T-cell (primary cell): ENCODE measurements around the gene RAI1. TPM values are rescaled to one million over a fixed set of nuclear protein-coding genes. Genes with fewer than 3 reads are reported as not detected.
A peak's percentile ranks its signal among the peaks of the same experiment; 100 is the strongest.

Experiments
- ATAC-seq, 4 experiments: fragments of 200-7000 bp in 3 of 4; fragments of 150-1000 bp in 1 of 4; cut with Tn5 transposase; replicated peaks in 1 of 4; 1 replicate in 3 of 4; 2 replicates in 1 of 4; pipeline ENCODE4 v1.10.0; 2021; ENCODE audit warnings: moderate library complexity in 3 of 4, mild to moderate bottlenecking in 2 of 4, moderate number of reproducible peaks in 1 of 4
- CTCF ChIA-PET, 2 donors: fragments of 300-600 bp; sonication (Branson Sonifier 250); formaldehyde crosslinking; loops; one replicate each; lab custom pipeline; 2022; ENCODE audit warnings: antibody characterized with exemption in 2 of 2; lab: Charles Lee
- POLR2A ChIA-PET, 2 donors: fragments of 300-600 bp; sonication (Branson Sonifier 250); formaldehyde crosslinking; loops; one replicate each; lab custom pipeline; 2022; ENCODE audit warnings: antibody characterized with exemption in 2 of 2; lab: Charles Lee
- DNase-seq, 35 experiments: peaks; one replicate each; pipeline versions ENCODE4 v3.0.0 to v3.0.0-alpha.2; 2013 to 2023
- H3K27ac ChIP-seq: one replicate; pipeline ENCODE4 v1.5.1; 2013; ENCODE audit warnings: low read length
- H3K27me3 ChIP-seq, 2 experiments: replicated peaks in 1 of 2; 1 replicate in 1 of 2; 2 replicates in 1 of 2; pipeline versions ENCODE4 v1.6.1 to v1.7.0; 2013; ENCODE audit warnings: low read length in 1 of 2, mixed read lengths in 1 of 2; ENCODE audit not compliant: control insufficient read depth in 2 of 2, insufficient read depth in 2 of 2; ENCODE audit errors: extremely low read depth in 1 of 2
- H3K36me3 ChIP-seq, 2 donors: 1 replicate in 1 of 2; 2 replicates in 1 of 2; pipeline versions ENCODE4 v1.6.1 to v1.7.0; 2013; ENCODE audit warnings: low read length in 1 of 2; ENCODE audit not compliant: control insufficient read depth in 2 of 2, insufficient read depth in 1 of 2; ENCODE audit errors: extremely low read depth in 1 of 2
- H3K4me1 ChIP-seq, 2 experiments: 1 replicate in 1 of 2; 2 replicates in 1 of 2; pipeline versions ENCODE4 v1.6.1 to v1.7.0; 2013; ENCODE audit warnings: low read length in 2 of 2, mixed read lengths in 1 of 2; ENCODE audit not compliant: insufficient read depth in 2 of 2, control insufficient read depth in 1 of 2; ENCODE audit errors: extremely low read depth in 1 of 2
- H3K4me3 ChIP-seq, 2 donors: 1 replicate in 1 of 2; 2 replicates in 1 of 2; pipeline versions ENCODE4 v1.5.1 to v1.7.0; 2013; ENCODE audit warnings: mild to moderate bottlenecking in 2 of 2, low read length in 1 of 2, moderate library complexity in 1 of 2; ENCODE audit not compliant: control insufficient read depth in 1 of 2; ENCODE audit errors: extremely low read depth in 1 of 2
- H3K9me3 ChIP-seq: 2 replicates; pipeline ENCODE4 v1.7.0; 2013
- H3K27ac Mint-ChIP-seq, 2 donors: one replicate each; pipeline ENCODE4 v1.8.0; 2020 to 2021; ENCODE audit warnings: mild to moderate bottlenecking in 2 of 2, mixed read lengths in 2 of 2
- H3K27me3 Mint-ChIP-seq, 2 donors: one replicate each; pipeline ENCODE4 v1.8.0; 2021 to 2022; ENCODE audit warnings: mixed read lengths in 2 of 2
- H3K36me3 Mint-ChIP-seq: one replicate; pipeline ENCODE4 v1.8.0; 2021; ENCODE audit warnings: mixed read lengths
- H3K4me1 Mint-ChIP-seq, 3 donors: one replicate each; pipeline ENCODE4 v1.8.0; 2020 to 2022; ENCODE audit warnings: mixed read lengths in 3 of 3, mild to moderate bottlenecking in 1 of 3
- H3K4me3 Mint-ChIP-seq, 3 donors: one replicate each; pipeline ENCODE4 v1.8.0; 2020 to 2022; ENCODE audit warnings: mild to moderate bottlenecking in 3 of 3, mixed read lengths in 3 of 3, moderate library complexity in 3 of 3
- H3K9me3 Mint-ChIP-seq, 3 donors: one replicate each; pipeline ENCODE4 v1.8.0; 2020 to 2022; ENCODE audit warnings: mixed read lengths in 3 of 3
- WGBS: methylation state at CpG from one replicate; pipeline ENCODE4 v1.1.5; 2013; ENCODE audit warnings: missing lambda C conversion rate; ENCODE audit not compliant: insufficient coverage; 5-methylcytosine and 5-hydroxymethylcytosine counted together
- total RNA-seq, 35 experiments: library from RNA in 6 of 35; stranded (reverse) in 6 of 35; fragments of 120-200 nt in 1 of 35; gene quantifications; one replicate each; pipeline versions ENCODE4 v1.2.1 to v1.2.4 and lab custom pipeline; 2013 to 2026

The RAI1 gene
- total RNA-seq, 5 donors from 2014 or later (not counting 1 experiment from before 2014, with no cell fraction given) = 20.1 to 31.2 (median 24.5) TPM

DNA sequence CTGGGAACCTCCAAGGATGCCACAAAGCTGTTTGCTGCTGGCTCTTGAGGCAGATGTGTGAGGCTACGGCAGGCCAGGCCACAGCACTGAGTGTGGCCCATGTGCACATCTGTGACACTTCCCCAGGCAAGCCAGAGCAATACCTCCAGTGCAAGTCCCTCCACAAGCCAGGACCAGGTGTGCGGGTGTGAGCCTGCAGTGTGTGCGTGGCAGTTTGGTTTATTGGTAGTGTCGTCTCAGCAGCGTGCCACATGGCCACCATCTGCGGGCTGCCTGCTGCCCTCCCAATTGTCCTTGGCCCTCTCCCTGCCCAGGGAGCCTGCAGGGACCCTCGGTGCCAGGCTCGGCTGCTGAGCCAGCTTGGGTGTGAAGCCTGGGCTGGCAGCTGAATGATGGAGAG is 165.4 kb downstream of the RAI1 start:
- Histone ChIP-seq H3K36me3 (peaks cover 0 to 14% of the 10 kb centered on the region in 2 donors), H3K4me3 (no peak overlapping the region), H3K9me3 (no peaks in the 10 kb centered on the region), H3K27me3 (no peaks in the 10 kb centered on the region), H3K27ac (no peak overlapping the region), H3K4me1 (peaks cover 38 to 50% of the 10 kb centered on the region in 2 experiments)
- Mint-ChIP-seq H3K4me1 (peaks cover 52 to 56% (median 53%) of the 10 kb centered on the region in 3 donors), H3K27me3 (no peaks in the 10 kb centered on the region), H3K9me3 (no peaks in the 10 kb centered on the region), H3K36me3 (peaks cover under 1% of the 10 kb centered on the region), H3K27ac (peak overlapping the region; percentile 39 to 97), H3K4me3 (peak overlapping the region in 1 of 3 donors; percentile 76)
- 94% methylated on average over 6 of the region's 8 CpGs for WGBS
- CTCF ChIA-PET = no interaction called here
- POLR2A ChIA-PET = interaction anchor here in 1 of 2 donors (1.6 kb wide), 1 partner anchor 10 kb away, joined by 6 read pairs; the partner anchor contains the start of gene SREBF1
- ATAC-seq (no peak), DNase-seq (no peak)

DNA sequence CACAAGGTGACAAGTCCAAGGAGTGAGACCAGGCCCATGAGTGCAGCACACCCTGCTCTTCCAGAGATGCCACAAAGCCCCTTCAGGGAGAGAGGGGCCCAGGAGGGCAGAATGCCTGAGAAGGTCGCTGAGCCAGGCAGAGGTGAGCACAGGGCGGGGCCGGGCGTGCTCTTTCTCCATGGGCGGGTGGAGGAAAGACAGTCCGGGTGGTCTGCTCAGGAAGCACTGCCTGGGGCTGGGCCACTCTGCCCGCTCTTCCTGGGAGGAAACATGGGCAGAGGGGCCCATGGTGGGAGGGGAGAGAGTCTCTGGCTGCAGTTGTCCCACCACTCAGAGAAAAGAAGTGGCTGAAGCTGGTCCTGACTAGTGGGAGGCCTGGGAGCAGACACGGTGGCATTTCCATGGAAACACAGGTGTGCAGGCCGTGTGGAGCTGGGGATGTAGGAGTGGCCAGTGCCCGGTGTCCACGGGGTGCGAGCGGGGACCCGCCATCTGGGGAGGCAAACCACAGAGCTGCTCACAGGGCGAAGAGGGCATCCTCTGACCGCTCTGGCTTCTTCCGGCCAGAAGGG is 165.9 kb downstream of the RAI1 start:
- WGBS = 95% methylated on average over 17 of the region's 17 CpGs
- Mint-ChIP-seq H3K4me1 (peaks cover 58 to 61% (median 58%) of the 10 kb centered on the region in 3 donors), H3K27ac (peak overlapping the region; percentile 69 to 97), H3K9me3 (no peaks in the 10 kb centered on the region), H3K27me3 (no peaks in the 10 kb centered on the region), H3K4me3 (peak overlapping the region in 1 of 3 donors; percentile 76), H3K36me3 (peaks cover 5% of the 10 kb centered on the region)
- POLR2A ChIA-PET = interaction anchor here in 1 of 2 donors (1.6 kb wide), 1 partner anchor 11 kb away, joined by 6 read pairs; the partner anchor contains the start of gene SREBF1
- Histone ChIP-seq H3K4me1 (peaks cover 43 to 55% of the 10 kb centered on the region in 2 experiments), H3K27ac (no peak overlapping the region), H3K27me3 (no peaks in the 10 kb centered on the region), H3K4me3 (no peak overlapping the region), H3K9me3 (no peaks in the 10 kb centered on the region), H3K36me3 (peaks cover 0 to 14% of the 10 kb centered on the region in 2 donors)
- ATAC-seq (no peak), DNase-seq (no peak)
- CTCF ChIA-PET = no interaction called here

DNA sequence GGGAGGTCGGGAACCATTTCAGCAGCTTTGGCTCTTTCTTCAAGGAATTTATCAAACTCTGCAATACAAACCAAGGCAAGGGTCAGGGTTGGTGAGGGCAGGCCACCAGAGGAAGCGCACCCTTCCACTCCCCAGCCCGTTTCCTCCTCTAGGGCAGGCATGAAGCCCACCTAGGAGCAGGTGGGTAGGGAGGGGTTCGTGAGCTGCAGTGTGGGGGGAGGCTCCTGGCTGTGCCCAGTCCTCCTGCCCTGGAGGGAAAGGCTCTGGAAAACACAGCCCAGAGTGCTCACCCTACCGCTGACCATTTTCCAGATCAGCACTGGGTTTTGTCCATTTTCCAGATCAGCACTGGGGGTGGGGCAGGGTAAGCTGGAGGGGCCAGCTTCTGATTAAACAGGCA is 166.5 kb downstream of the RAI1 start:
- no peak for DNase-seq
- ChIA-PET CTCF (no interaction called here), POLR2A (interaction anchor here (0.7 to 3.2 kb wide), 3 partner anchors 11 kb away, joined by 4 to 25 read pairs (median 6); partner anchors contain the start of gene SREBF1 (in 2 of the 2))
- Histone ChIP-seq H3K4me3 (no peak overlapping the region), H3K9me3 (no peaks in the 10 kb centered on the region), H3K36me3 (peaks cover 0 to 14% of the 10 kb centered on the region in 2 donors), H3K4me1 (peaks cover 43 to 61% of the 10 kb centered on the region in 2 experiments), H3K27me3 (no peaks in the 10 kb centered on the region), H3K27ac (peak overlapping the region; percentile 93)
- H3K9me3 Mint-ChIP-seq = no peaks in the 10 kb centered on the region
- H3K4me3 Mint-ChIP-seq = peak overlapping the region in 1 of 3 donors; percentile 76
- peaks cover 60 to 63% (median 60%) of the 10 kb centered on the region in 3 donors for H3K4me1 Mint-ChIP-seq
- 86% methylated on average over 1 of the region's 5 CpGs for WGBS
- H3K27ac Mint-ChIP-seq = peak overlapping the region; percentile 97
- ATAC-seq = no peak
- H3K27me3 Mint-ChIP-seq = no peaks in the 10 kb centered on the region
- H3K36me3 Mint-ChIP-seq = peaks cover 5% of the 10 kb centered on the region

DNA sequence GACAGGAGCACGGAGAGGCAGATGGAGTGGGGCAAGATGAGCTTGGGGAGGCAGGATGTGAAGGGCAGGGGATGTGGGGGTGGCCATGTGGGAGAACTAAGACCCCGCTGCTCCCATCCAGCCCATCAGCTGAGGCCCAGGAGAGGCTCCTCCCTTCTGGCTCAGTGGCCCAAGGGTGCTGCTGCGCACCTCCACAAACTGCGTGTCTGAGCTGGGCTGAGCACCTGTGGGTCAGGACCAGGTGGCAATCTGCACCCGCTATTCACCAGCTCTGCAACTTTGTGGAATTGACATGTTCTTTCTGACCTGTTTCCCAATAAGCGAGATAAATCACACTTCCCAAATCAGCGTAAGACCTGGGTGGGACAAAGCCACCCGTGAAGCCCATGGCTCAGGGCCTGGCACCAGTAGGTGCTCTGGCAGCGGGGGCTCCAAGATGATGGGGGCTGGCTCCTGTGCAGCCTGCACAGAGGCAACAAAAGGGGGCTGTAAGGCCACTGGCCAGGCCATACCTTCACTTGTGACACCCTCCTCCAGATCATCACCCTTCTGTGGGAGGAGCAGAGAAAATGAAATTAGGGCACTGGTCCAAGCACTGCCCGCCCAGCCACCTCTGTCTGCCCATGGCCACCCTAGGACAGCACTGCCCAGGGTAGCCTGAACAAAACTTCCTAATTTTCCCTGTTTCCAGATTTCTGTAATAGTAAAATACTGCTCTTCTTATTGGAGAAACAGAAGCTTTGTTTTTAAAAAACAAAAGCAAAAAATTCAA is 167.2 kb downstream of the RAI1 start:
- CTCF ChIA-PET = interaction anchor here in 1 of 2 donors (0.5 to 1.9 kb wide), 3 partner anchors 10 to 37 kb away, joined by 3 to 16 read pairs (median 6); partner anchors contain the start of gene SREBF1
- H3K27me3 Mint-ChIP-seq = no peaks in the 10 kb centered on the region
- no peak for DNase-seq
- no peak for ATAC-seq
- H3K9me3 Mint-ChIP-seq = no peaks in the 10 kb centered on the region
- no peaks in the 10 kb centered on the region for H3K27me3 ChIP-seq
- POLR2A ChIA-PET = interaction anchor here (0.6 to 3.2 kb wide), 5 partner anchors 12 to 165 kb away, joined by 3 to 25 read pairs (median 3); partner anchors contain the start of gene SREBF1 (in 2 of the 2)
- H3K4me1 ChIP-seq = peaks cover 43 to 63% of the 10 kb centered on the region in 2 experiments
- peak overlapping the region; percentile 93 for H3K27ac ChIP-seq
- no peak overlapping the region for H3K4me3 ChIP-seq
- H3K4me3 Mint-ChIP-seq = peak overlapping the region in 2 of 3 donors; percentile 34 to 76
- peaks cover under 1 to 14% of the 10 kb centered on the region in 2 donors for H3K36me3 ChIP-seq
- no peaks in the 10 kb centered on the region for H3K9me3 ChIP-seq
- peaks cover 5% of the 10 kb centered on the region for H3K36me3 Mint-ChIP-seq
- H3K4me1 Mint-ChIP-seq = peaks cover 66 to 68% (median 67%) of the 10 kb centered on the region in 3 donors
- WGBS = 95% methylated on average over 8 of the region's 10 CpGs
- peak overlapping the region; percentile 97 for H3K27ac Mint-ChIP-seq

DNA sequence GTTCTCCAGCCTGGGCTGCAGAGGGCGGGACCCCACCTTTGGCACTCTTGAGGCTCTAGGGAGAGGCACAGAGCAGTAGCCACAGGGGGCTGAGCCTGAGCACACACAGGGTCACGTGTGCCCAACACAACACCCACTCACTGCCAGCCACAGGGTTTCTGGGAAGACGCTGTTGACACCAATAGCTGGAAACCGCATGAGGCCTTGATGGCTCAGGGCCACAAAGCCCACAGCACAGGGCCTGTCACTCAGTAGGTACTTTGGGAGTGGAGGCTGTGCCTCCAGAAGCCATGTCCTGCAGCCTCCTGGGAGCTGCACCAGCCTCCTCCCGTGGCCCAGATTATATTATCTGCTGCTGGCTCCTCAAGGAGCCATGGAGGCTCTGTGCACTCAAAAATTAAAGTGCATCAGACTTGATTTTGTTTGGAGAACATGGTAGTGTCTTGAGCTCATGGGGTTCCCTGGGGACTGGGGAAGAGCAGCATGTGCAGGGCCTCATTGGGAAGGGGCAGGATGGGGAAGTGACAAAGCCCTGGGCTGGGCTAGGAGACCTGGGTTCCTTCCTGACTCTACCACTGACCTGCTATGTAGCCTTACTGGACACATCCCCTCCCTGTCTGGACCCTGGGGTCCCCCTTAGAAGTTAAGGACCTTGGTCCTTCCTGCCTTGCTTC is 168.0 kb downstream of the RAI1 start:
- Histone ChIP-seq H3K4me1 (peaks cover 43 to 69% of the 10 kb centered on the region in 2 experiments), H3K27ac (peak overlapping the region; percentile 93), H3K36me3 (peaks cover 3 to 14% of the 10 kb centered on the region in 2 donors), H3K9me3 (no peaks in the 10 kb centered on the region), H3K4me3 (no peak overlapping the region), H3K27me3 (no peaks in the 10 kb centered on the region)
- POLR2A ChIA-PET = interaction anchor here (0.6 to 3.2 kb wide), 7 partner anchors 9 to 166 kb away, joined by 3 to 25 read pairs (median 3); partner anchors contain the start of gene SREBF1 (in 1 of the 2)
- 0% methylated on average over 3 of the region's 5 CpGs for WGBS
- CTCF ChIA-PET = interaction anchor here (0.5 to 1.9 kb wide), 6 partner anchors 8 to 85 kb away, joined by 3 to 16 read pairs (median 5); partner anchors contain the start of gene SREBF1 (in 1 of the 2)
- Mint-ChIP-seq H3K4me3 (peak overlapping the region in 2 of 3 donors; percentile 34 to 76), H3K9me3 (no peaks in the 10 kb centered on the region), H3K27ac (peak overlapping the region; percentile 97), H3K4me1 (peaks cover 69 to 74% (median 74%) of the 10 kb centered on the region in 3 donors), H3K36me3 (peaks cover 5% of the 10 kb centered on the region), H3K27me3 (no peaks in the 10 kb centered on the region)
- ATAC-seq (peak; percentile 92 to 96 (median 94)), DNase-seq (peak; percentile 48 to 90 (median 81))
